ENCODE measurements around the gene SLC23A1.

Gene SLC23A1

GRCh38 chr5:139384591-139385051, 1.5 kb upstream of the SLC23A1 start:
- no peak for DNase-seq (ENCODE audit: low read depth)
- H3K4me3 ChIP-seq (ENCODE audit: low read depth, low read length), result no peak overlapping the region; the same call in 1 of the 2 replicates
- no peak for TF ChIP-seq CTCF (IDR thresholded peaks at IDR 0.05; ENCODE audit: low read depth, low read length, missing control alignments)

- H3K4me3 ChIP-seq (ENCODE audit: low read depth, low read length), result no peak overlapping the region
- no peak for DNase-seq (ENCODE audit: low read depth)
Measured at GRCh38 chr5:139383993-139384590, 995 bp upstream of the SLC23A1 start.

GRCh38 chr5:139382807-139383206, 290 bp downstream of the SLC23A1 start:
- no peak for TF ChIP-seq CTCF (IDR thresholded peaks at IDR 0.05; ENCODE audit: low read depth, low read length, missing control alignments)
- DNase-seq (ENCODE audit: low read depth), result no peak
- no peak overlapping the region for H3K4me3 ChIP-seq (ENCODE audit: low read depth, low read length)

More at GRCh38 chr5:139383993-139384590, 995 bp upstream of the SLC23A1 start:
- TF ChIP-seq CTCF (IDR thresholded peaks at IDR 0.05; ENCODE audit: low read depth, low read length, missing control alignments), result no peak

GRCh38 chr5:139381837-139382761, 998 bp downstream of the SLC23A1 start:
- H3K4me3 ChIP-seq (ENCODE audit: low read depth, low read length), result no peak overlapping the region
- DNase-seq (ENCODE audit: low read depth), result no peak
- no peak for TF ChIP-seq CTCF (IDR thresholded peaks at IDR 0.05; ENCODE audit: low read depth, low read length, missing control alignments)

GRCh38 chr5:139379626-139380449, 3.3 kb downstream of the SLC23A1 start:
- no peak for DNase-seq (ENCODE audit: low read depth)
- no peak overlapping the region for H3K4me3 ChIP-seq (ENCODE audit: low read depth, low read length)
- TF ChIP-seq CTCF (IDR thresholded peaks at IDR 0.05; ENCODE audit: low read depth, low read length, missing control alignments), result no peak

GRCh38 chr5:139378941-139379361, 4.1 kb downstream of the SLC23A1 start:
- DNase-seq (ENCODE audit: low read depth), result no peak
- no peak for TF ChIP-seq CTCF (IDR thresholded peaks at IDR 0.05; ENCODE audit: low read depth, low read length, missing control alignments)
- no peak overlapping the region for H3K4me3 ChIP-seq (ENCODE audit: low read depth, low read length)

Data from GM12864 (cell line).